ENCODE data around the gene CAMTA1.

Gene CAMTA1

DNA sequence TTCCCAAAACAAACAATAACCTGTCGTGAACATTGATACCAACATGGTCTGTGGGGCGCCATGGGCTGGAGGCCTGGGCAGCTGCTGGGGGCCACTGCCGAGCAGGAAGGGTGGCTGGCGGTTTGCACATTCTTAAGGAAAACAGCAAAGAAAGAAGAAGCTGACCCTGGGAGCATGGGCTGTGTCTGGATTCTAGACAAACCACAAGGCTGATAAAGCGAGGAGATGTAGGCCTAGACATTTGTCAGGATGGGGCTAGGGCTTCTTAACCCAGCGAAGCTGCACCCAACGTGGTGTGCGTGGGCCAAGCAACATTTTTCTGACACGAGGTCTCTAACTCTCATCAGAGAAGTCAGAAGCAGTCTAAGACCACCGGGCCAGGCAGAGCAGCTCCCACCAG is 663.7 kb downstream of the CAMTA1 start:
- no peak for DNase-seq (ENCODE audit: low read depth in 3 of 3)

DNA sequence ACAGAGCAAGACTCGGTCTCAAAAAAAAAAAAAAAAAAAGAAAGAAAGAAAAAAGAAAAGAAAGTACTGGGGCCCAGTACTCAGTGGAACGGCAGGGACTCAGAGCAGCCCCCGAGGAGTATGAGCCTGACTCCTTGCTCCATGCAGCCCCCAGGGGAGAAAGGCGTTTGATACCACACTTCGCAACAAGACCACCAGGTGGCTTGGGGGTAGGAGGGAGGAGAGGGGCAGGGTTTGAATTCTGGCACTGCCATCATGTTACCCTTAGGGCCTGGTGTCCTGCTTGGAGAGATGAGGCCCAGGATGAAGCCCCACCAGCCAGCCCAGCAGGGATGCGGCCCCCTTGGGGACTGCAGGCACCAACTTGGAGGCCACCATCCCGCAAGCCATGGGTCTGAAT is 664.5 kb downstream of the CAMTA1 start:
- no peak for DNase-seq (ENCODE audit: low read depth in 3 of 3)

DNA sequence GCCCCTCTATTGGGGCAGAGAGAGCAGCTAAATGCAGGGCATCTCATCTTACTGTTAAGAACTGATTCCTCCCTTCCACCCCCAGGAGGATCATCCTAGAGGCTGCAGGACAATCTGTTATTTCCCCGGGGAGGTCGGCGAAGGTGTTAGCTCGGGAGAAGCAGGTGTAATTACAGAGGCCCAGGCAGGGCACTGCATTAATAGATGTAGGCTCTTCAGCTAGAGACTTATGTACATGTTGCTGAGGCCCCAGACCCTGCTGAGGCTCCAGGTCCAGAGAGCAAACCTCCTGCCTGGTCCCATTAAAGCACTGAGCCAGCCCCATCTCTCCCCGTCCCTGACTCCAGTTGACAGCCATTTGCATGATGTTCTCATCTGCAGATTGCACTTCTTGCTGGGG is 665.6 kb downstream of the CAMTA1 start:
- no peak for DNase-seq (ENCODE audit: low read depth in 3 of 3)

DNA sequence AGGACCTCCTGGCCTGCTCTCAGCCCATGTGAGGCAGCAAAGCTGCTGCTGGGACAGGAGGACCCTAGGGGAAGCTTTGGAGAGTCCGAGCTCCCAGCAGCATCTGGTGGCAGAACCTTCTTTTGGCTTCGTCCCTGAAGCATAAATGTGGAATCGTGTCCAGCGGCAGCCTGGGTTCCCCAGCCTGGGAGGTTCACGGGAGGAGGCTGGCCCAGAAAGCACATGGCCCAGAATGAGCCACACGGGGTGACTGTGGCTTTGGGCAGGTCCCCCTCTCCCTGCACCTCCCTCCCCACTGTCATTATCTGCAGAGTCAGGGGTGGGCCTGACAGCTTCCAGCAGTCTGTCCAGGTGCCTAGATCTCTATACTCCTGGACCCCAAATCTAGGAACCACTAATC is 667.8 kb downstream of the CAMTA1 start:
- no peak for DNase-seq (ENCODE audit: low read depth in 3 of 3)

DNA sequence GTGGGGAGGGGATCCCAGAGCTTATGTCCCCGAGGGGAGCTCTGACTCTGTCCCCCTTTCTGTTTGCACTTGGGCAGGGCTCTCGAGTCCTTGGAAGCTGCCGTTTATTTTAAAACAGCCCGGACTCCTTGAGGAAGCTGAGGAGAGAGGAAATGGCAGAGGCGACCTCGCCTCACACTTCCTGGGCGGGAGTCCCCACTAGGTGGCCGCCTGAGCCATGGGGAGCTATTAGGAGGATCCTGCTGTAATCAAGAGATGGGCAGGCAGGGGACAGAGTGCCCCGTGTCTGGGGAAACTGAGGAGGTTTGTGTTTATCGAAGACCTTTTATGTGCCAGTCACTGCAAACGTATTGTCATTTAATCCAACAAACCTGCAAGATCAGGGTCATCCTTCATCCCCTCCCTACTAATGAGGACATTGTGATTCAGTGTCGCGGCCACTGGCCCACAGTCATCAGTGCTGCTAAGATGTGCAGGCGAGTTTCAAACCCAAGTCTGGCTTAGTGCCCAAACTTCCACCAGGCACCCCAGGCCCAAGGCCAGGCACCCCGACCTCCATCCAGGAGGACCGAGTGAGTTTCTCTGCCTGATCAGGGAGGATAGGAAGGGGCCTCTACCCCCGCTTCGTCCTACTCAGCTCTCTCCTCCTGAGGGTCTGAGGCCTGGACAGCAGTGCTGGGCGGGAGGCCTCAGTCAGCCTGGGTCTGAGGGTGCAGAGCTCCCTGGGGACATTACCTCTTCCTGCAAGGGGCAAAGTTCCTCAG is 669.0 kb downstream of the CAMTA1 start:
- no peak for DNase-seq (ENCODE audit: low read depth in 3 of 3)

DNA sequence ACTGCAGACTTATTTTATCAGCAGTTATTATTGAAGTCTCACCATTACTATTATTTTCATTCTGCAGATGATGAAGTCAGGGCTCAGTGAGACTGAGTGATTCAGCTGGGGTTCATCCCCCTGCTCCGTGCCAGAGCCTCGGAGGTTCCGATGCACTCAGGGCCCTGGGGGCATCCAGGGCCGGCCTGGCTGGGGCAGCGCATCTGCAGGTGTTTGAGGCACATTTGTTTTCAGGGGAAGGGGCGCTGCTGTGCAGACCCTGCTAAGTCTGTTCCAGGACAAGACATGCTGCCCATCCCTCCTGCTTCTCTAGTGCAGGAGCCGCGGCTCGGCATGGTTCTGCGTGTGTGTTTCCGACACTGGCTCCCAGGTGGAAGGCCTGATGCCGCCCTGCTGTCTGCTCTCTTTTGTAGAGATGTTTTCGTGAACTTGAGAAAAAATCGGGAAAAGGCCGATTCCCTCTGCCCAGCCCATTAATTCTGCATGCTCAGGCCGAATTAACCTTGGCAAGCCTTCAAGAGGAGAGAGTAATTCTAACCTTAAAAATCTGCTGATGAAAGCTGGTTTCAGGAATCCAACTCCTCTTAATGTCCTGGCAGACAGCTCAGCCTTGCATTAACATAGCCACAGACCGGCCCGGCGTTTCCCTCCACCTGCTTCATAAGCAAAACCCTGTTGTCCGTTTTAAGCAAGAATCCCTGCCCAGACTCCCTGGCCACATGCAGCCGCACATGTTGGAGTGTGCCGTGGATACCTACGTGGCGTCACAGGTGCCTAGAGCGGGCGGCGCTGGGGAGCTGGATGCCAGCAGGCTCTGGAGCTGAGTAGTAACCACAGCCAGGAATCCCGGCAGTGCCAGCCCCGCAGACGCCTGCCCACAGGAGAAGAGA is 669.9 kb downstream of the CAMTA1 start:
- no peak for DNase-seq (ENCODE audit: low read depth in 3 of 3)

DNA sequence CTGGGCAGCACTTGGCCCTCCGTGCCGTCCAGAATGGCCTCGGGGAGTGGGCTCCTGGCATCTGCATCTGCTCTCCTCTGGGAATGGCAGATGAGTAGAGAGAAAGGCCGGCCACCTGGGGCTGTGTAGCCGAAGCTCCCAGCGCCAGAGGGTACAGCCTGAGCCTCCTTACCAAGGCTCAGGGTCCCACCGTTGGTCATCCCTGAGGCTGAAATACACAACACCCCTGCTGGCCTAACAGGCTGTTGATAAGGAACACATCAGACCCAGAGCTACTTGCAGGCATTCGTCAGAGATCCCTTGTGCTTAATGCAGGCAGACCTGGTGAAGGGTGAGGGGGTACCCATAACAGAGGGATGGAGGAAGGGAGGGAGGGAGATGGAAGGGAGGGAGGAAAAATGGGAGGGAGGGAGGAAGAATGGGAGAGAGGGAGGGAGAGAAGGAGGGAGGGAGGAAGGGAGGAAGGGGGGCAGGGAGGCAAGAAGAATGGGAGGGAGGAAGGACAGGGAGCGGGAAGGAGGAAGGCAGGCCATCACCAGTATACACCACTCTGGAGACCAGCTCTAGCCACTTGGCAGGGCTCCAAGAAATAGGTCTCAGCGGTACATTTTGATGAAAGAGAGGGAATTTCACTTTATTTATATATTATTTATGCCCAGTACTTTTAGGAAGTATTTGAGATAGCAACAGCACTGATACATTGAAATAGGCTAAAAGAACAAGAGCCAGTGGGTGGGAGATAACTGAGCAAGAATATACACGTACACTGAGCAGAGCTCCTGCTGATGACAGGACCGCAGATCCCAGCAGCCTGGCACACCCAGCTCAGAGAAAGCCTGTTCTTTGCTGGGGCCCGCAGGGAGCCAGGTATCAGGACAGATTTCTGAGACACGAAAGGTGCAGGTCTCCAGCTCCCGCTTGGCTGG is 670.8 kb downstream of the CAMTA1 start:
- DNase-seq (ENCODE audit: low read depth in 3 of 3): no peak

DNA sequence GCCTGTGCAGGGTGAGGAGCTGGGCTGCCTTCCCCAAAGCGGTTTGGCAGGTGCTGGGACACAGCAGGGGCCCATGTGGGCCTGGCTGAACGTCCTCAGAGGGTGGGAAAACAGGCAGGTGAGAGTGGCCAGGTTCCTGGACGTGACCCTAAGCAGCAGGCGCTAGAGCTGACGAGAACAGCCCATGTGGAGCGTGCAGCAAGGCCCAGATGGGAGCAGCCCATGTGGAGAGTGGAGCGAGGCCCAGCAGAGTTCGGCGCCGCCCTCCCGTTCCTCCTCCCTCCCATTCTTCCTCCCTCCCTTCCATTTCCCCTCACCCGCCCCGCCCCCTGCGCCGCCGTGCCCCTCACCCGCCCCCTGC is 671.4 kb downstream of the CAMTA1 start:
- DNase-seq (ENCODE audit: low read depth in 3 of 3): no peak

DNA sequence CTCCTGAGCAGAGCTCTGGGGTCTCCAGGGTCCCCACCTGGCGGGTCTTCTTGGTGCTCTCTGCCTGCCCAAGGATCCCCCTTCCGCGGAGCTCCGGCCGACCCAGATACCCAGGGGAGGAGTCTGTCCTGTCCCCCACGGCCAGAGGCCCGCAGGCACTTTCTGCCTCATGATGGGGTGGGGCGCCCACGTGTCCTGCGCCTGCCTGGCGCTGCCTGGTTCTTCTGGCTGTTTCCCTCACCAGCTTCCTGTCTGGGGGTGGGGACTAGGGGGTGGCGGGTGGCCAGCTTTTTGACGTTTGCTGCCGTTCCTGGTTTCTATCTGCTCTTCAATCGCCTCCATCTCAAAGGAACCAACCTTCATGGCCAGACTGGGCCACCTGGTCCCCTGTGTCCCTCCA is 672.6 kb downstream of the CAMTA1 start:
- DNase-seq (ENCODE audit: low read depth in 3 of 3): no peak

DNA sequence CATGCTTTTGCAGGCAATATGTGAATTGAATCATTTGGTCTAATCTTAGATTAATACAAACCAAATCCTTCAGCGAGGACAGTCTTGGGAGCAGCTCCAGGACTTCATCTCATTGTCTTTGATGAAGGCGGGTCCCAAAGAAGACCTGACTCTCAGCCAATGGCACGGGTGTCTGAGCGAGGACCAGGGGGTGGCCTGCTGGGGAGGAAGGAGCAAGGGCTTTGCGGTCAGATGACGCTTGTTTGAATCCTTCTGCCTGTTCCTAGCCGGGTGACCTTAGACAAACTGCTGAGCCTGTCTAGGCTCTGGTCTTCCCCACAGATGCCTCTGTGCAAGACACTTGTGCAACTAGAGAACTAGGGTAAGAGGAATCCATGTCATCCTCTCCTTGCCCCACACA is 673.7 kb downstream of the CAMTA1 start:
- no peak for DNase-seq (ENCODE audit: low read depth in 3 of 3)

DNA sequence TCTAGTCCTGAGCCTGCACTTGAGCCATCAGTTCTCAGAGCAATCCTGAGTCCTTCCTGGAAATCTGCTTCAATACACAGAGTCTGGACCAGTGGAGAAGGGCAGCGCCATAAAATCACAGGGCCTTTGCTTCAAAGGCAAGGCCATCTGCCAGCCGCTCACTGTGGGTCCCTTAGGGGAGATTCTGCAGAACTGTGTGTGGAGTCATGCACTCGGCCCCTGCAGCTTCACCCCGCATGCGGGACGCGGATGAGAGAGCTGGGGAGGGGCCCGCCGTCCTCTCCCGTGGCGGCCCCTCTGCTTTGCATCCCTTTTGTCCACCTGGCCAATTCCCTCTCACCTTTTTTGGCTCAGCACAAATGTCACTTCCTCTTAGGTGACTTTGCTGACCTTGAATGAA is 674.7 kb downstream of the CAMTA1 start:
- DNase-seq (ENCODE audit: low read depth in 3 of 3): no peak

DNA sequence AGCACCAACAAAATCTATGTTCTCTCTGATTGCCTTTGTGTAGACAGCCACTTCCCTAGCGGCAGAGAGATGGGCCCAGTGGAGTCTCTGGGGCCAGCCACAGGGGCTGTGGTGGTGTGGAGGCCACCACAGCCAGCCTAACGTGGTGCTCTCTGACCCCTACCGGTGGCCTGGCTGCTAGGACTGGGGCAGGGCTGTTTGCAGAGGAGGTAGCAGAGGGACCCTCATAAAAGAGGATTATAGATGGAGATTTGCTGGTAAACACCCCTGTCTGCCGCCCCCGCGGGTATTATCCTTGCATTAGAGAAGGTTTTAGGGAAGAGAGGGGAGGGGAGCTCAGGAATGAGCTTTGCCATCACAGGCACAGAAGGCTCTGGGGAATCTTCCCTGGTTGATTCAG is 675.6 kb downstream of the CAMTA1 start:
- no peak for DNase-seq (ENCODE audit: low read depth in 3 of 3)

DNA sequence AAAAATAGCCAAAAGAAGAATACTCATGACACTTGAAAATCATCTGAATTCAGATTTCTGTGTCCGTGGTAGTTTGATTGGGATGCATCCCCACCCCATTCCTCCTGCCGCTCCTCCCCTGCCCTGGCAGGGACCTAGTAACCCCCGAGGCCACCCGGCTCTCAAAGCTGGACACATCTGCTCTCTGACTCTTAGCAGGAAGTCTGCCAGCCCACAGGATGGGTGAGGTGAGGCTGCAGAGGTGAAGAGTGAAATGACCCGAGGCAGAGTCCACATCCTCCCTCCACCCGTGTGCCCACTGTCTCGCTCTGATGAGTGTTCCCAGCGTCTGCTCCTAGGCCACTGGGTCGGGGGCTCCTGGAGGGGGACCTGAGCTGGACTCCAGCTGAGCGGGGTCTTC is 677.4 kb downstream of the CAMTA1 start:
- no peak for DNase-seq (ENCODE audit: low read depth in 3 of 3)

DNA sequence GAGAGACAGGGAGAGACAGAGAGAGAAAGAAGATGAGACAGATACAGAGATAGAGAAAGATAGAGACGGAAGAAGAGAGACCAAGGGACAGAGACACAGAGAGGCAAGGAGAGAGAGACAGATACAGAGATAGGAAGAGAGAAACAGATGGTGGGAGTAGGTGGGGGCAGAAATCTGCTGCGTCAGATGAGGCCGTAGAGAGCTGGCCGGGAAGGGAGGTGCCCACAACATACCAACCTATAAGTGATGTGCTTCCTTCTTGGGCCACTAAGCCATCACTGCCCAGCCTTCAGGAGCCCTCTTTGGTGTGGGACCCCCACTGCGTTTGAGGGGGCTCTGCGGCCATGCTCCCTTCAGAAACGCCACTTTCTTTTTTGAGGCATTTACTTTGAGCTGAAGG is 678.3 kb downstream of the CAMTA1 start:
- no peak for DNase-seq (ENCODE audit: low read depth in 3 of 3)

DNA sequence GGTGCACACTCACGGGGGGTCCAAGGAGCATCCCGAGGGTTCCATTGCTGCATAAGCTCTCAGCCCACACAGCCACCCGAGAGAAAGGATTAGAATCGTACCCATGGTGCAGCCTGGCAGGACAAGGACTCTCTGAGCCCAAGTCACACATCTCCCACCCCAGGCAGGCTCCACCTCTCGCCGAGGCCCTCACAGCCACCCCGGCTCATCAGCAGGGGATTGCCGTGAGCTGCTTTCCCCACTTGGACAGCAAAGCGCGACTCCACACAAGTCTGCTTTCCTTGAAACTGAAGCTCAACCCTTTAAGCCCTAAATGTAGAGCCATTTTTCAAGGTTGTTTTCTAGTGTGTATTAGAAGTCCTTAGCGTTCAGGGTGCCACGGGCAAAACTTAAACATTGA is 679.5 kb downstream of the CAMTA1 start:
- no peak for DNase-seq (ENCODE audit: low read depth in 3 of 3)

DNA sequence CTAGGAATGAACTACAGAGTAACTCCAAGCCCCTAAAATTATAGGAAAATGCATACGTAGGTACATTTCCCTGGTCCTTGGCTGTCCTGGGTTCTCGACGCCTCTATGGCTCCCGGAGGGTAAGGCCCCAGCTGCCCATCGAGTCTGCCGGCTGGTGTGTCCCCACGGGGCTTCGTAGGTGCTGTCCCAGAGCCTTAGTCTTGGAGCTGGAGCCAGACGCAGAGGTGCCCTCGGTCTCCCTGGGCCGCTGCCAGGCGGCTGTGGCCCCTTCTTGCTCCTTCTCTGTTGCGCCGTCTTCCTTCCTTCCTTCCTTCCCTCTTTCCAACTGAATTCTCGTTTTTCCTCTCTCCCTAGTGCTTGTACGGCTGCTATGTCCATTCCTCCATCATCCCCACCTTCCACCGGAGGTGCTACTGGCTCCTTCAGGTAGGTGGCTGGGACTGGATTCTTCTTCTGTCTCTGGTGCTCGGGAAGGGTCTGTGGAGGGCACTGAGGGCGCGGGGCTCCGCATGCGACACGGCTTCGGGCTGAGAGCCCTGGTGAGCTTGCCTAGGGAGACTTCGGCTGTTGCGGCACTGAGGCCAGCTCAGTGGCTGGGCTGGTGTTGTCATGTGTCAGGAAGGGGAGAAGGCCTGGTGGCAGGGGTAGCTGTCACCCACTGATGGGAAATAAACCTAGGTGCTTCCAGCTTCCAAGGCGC is 682.4 kb downstream of the CAMTA1 start:
- no peak for DNase-seq (ENCODE audit: low read depth in 3 of 3)

DNA sequence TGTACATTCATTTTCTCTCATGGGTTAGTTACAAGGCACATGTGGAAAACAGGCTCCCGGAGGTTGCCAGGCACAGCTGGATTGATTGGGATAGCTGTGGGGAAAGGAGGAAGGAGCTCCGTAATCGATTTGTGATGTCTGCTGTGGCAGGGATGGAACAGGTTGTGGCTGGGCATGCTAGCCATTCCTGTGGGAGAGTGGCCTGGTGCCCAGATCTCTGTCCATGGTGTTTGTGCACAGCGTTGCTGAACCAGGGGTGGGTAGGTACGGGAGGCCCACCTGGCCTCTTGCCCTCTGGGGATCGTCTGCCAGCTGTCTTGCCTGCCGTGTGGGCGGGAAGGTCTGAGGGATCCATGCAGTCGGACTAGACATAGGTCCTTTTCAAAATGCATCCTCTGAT is 683.0 kb downstream of the CAMTA1 start:
- no peak for DNase-seq (ENCODE audit: low read depth in 3 of 3)

DNA sequence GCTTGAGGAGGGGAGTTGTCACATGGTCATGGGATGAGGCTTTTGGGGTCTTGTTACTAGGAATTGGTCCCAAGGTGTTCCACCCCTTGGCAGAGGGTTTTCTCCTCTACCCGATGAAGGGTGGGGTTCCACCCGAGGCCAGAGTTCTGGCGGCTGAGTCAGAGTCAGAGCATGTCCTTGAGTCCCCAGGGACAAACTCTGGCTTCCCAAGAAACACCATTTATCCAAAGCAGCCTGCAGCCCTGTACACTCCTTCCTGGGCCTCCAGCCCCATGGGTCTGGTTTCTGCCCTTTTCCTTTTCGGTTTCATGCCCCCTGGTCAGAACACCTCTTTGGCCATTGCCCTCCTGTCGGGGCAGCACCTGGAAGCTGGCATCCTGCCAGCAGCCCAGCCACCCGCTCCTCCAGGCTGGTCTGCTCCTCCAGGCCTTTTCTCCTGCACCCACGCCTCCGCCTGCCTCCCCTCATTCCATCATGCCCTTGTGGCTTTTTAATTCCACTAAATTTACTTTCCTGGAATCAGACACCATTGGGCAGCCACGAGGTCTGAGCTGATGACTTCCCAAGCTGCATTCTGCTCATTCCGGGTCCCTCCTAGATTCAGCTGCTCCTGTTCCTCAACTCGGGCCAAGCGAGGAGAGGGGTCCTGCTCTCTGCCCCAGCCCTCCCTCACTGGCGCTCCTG is 684.1 kb downstream of the CAMTA1 start:
- DNase-seq (ENCODE audit: low read depth in 3 of 3): no peak

DNA sequence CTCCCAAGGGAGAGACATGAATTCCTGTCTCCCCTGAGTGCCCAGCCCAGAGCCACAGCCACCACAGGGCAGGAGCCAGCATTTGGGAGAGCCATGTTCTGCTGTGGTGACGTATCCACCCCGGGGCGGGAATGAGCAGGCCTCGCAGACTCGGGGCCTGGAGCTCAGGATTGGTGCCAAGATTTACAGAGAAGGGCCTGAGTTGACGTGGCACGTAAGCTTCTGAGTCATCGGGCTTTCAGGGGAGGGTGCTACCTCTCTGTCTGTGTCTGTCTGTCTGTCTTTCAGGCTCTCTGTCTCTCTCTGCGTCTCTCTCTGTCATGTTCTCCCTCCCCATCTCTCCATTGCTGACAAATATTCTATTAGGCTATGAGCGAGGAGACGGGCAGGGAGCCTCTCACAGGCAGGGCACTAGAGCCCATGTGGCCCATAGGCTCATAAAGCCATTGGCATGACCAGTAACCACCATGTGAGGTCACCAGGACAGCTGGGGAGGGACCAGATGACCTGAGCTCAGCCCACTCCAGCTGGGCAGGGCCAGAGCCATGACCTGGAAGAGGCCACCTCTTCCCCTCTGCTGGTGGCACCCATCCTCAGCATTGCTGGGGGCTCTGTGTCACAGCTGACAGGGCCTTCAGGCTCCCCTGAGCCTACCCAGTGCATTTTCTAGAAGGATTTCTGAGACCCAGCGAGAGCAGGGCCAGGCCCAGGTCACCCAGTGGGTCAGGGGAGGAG is 685.8 kb downstream of the CAMTA1 start:
- peak in 1 of 3 donors; percentile 3 for DNase-seq (ENCODE audit: low read depth in 3 of 3)

DNA sequence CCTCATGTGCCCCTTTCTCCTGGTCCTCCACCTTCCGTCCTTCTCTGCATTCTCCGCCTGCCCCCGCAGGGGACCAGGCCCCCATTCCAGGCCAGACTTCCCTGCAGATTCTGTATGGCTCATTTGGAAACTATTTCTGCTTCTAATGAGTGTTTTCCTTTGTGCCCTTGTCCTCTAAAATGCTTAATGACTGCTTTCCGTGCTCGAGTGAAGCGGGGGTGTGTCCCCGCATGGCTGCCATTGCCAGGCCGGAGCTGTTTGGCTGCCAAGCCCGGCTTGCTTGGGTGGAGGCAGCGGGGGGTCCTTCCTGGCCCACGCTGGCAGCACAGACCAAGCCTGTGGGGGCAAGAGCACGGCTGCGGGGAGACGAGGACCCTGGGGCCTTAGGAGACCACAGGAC is 686.6 kb downstream of the CAMTA1 start:
- DNase-seq (ENCODE audit: low read depth in 3 of 3): no peak

All from stimulated activated CD4-positive, alpha-beta T cell treated with anti-CD3 and anti-CD28 coated beads, TNF-alpha, amount 100 ng/mL, for 48 hours (primary cell).